Stimulated activated naive CD8-positive, alpha-beta T cell treated with anti-CD3 and anti-CD28 coated beads, Interleukin-15, Interleukin-2, amounts not matched to agents 100 ng/mL and 50 ng/mL, for 24 hours (primary cell): Measurements from ENCODE around the gene KLHL21.
"Not testable (repeated sequence)": the region's sequence is repeated elsewhere in the genome, so short reads cannot be mapped to it uniquely, and the experiment has no call there.

Source experiments
- H3K27ac Mint-ChIP-seq: one replicate; pipeline ENCODE4 v1.8.0; 2021; ENCODE audit warnings: mild to moderate bottlenecking, mixed read lengths
- H3K27me3 Mint-ChIP-seq: one replicate; pipeline ENCODE4 v1.8.0; 2021; ENCODE audit warnings: mixed read lengths
- H3K36me3 Mint-ChIP-seq: one replicate; pipeline ENCODE4 v1.8.0; 2021; ENCODE audit warnings: low read depth, mixed read lengths
- H3K4me1 Mint-ChIP-seq: one replicate; pipeline ENCODE4 v1.8.0; 2021; ENCODE audit warnings: low read depth, mixed read lengths
- H3K4me3 Mint-ChIP-seq: one replicate; pipeline ENCODE4 v1.8.0; 2021; ENCODE audit warnings: mild to moderate bottlenecking, mixed read lengths
- H3K9me3 Mint-ChIP-seq: one replicate; pipeline ENCODE4 v1.8.0; 2021; ENCODE audit warnings: mixed read lengths

Gene KLHL21

DNA sequence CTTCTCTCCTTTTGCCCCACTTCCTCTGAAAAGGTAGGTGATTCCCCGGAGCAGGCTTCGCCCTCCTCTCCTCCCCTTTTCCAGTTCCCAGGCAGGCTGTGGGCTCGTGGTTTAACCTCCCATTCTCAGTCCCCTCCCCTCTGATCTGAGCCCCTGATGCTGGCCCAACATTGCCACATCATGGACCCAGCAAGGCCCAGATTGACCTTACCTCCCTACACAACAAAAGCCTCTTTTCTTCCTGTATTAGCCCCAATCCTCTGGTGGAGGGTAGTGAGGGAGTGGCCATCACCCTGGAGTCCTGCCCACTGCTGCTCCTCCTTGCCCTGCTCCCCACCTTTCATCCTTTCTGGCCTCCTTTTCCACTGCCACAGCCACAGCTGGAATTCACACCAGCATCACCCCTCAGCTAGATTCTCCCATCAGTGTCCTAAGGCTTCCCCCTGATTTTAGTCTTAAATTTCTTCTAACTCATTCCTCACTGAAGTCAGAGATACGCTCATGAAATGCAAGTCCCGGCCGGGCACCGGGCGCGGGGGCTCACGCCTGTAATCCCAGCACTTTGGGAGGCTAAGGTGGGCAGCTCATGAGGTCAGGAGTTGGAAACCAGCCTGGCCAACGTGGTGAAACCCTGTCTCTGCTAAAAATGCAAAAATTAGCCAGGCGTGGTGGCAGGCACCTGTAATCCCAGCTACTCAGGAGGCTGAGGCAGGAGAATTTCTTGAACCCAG lies 29.9 kb downstream of the KLHL21 start:
- H3K27me3 Mint-ChIP-seq, result peaks cover 5% of the 10 kb centered on the region
- no peak overlapping the region for H3K27ac Mint-ChIP-seq
- no peaks in the 10 kb centered on the region for H3K36me3 Mint-ChIP-seq
- no peak overlapping the region for H3K4me3 Mint-ChIP-seq
- H3K9me3 Mint-ChIP-seq, result no peaks in the 10 kb centered on the region
- no peaks in the 10 kb centered on the region for H3K4me1 Mint-ChIP-seq

DNA sequence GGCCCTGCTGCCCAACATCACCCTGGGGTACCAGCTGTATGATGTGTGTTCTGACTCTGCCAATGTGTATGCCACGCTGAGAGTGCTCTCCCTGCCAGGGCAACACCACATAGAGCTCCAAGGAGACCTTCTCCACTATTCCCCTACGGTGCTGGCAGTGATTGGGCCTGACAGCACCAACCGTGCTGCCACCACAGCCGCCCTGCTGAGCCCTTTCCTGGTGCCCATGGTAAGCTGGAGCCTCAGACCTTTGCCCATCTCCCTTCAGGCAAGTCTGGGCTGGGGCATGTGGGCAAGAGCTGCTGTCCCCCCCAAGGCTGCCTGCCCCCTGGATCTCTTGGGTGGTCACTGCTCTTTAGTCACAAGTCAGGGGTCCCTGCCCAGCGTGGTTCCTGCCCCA lies 31.7 kb downstream of the KLHL21 start:
- no peak overlapping the region for H3K4me3 Mint-ChIP-seq
- peaks cover 5% of the 10 kb centered on the region for H3K27me3 Mint-ChIP-seq
- no peaks in the 10 kb centered on the region for H3K36me3 Mint-ChIP-seq
- H3K27ac Mint-ChIP-seq, result no peak overlapping the region
- no peaks in the 10 kb centered on the region for H3K4me1 Mint-ChIP-seq
- no peaks in the 10 kb centered on the region for H3K9me3 Mint-ChIP-seq

GRCh38 chr1:6570100-6570499 lies 32.6 kb downstream of the KLHL21 start:
- Mint-ChIP-seq H3K4me3 (no peak overlapping the region), H3K9me3 (no peaks in the 10 kb centered on the region), H3K27me3 (peaks cover 5% of the 10 kb centered on the region), H3K36me3 (no peaks in the 10 kb centered on the region), H3K4me1 (no peaks in the 10 kb centered on the region), H3K27ac (no peak overlapping the region)

- Mint-ChIP-seq H3K36me3 (no peaks in the 10 kb centered on the region), H3K27ac (no peak overlapping the region), H3K27me3 (peaks cover 5% of the 10 kb centered on the region), H3K4me3 (no peak overlapping the region), H3K4me1 (no peaks in the 10 kb centered on the region), H3K9me3 (no peaks in the 10 kb centered on the region)
Observed at GRCh38 chr1:6569033-6569432, 33.6 kb downstream of the KLHL21 start.

GRCh38 chr1:6560267-6560666 lies 42.4 kb downstream of the KLHL21 start:
- Mint-ChIP-seq H3K4me3 (no peak overlapping the region), H3K27ac (no peak overlapping the region), H3K9me3 (no peaks in the 10 kb centered on the region), H3K27me3 (no peaks in the 10 kb centered on the region), H3K36me3 (no peaks in the 10 kb centered on the region), H3K4me1 (no peaks in the 10 kb centered on the region)

DNA sequence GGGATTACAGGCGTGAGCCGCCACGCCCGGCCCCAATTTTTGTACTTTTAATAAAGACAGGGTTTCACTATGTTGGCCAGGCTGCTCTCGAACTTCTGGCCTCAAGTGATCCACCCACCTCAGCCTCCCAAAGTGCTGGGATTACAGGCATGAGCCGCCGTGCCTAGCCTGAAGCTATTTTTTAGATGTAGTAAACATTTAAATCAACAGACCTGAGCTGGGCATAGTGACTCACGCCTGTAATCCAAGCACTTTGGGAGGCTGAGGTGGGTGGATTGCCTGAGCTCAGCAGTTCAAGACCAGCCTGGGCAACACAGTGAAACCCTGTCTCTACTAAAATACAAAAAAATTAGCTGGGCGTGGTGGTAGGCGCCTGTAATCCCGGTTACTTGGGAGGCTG lies 43.5 kb downstream of the KLHL21 start:
- H3K27ac Mint-ChIP-seq, H3K36me3 Mint-ChIP-seq, H3K9me3 Mint-ChIP-seq, H3K4me3 Mint-ChIP-seq, H3K27me3 Mint-ChIP-seq, H3K4me1 Mint-ChIP-seq: not testable (repeated sequence)

- H3K27ac Mint-ChIP-seq, result no peak overlapping the region
- H3K9me3 Mint-ChIP-seq, result no peaks in the 10 kb centered on the region
- H3K36me3 Mint-ChIP-seq, result peaks cover 5% of the 10 kb centered on the region
- peaks cover 13% of the 10 kb centered on the region for H3K4me1 Mint-ChIP-seq
- H3K4me3 Mint-ChIP-seq, result no peak overlapping the region
- no peaks in the 10 kb centered on the region for H3K27me3 Mint-ChIP-seq
Observed at GRCh38 chr1:6557597-6557996, 45.1 kb downstream of the KLHL21 start.

GRCh38 chr1:6554907-6555778 lies 47.5 kb downstream of the KLHL21 start, which contains the start of gene TAS1R1:
TAS1R1 (plus strand) TSS chr1:6555307; CDS start chr1:6555374, 67 bp downstream.
- Mint-ChIP-seq H3K4me3 (peak within 1 kb of the TSS; percentile 85), H3K27me3 (no peaks in the 10 kb centered on the region), H3K9me3 (no peaks in the 10 kb centered on the region), H3K4me1 (peaks cover 20% of the 10 kb centered on the region), H3K36me3 (peaks cover 9% of the 10 kb centered on the region), H3K27ac (no peak within 1 kb of the TSS)

GRCh38 chr1:6554031-6554906 lies 48.4 kb downstream of the KLHL21 start, which contains the start of gene NOL9:
NOL9 (minus strand) TSS chr1:6554513; CDS start chr1:6554502, 11 bp downstream.
- Mint-ChIP-seq H3K9me3 (no peaks in the 10 kb centered on the region), H3K4me1 (peaks cover 20% of the 10 kb centered on the region), H3K27ac (peak within 1 kb of the TSS; percentile 86), H3K4me3 (peak within 1 kb of the TSS; percentile 85), H3K27me3 (no peaks in the 10 kb centered on the region), H3K36me3 (peaks cover 17% of the 10 kb centered on the region)

DNA sequence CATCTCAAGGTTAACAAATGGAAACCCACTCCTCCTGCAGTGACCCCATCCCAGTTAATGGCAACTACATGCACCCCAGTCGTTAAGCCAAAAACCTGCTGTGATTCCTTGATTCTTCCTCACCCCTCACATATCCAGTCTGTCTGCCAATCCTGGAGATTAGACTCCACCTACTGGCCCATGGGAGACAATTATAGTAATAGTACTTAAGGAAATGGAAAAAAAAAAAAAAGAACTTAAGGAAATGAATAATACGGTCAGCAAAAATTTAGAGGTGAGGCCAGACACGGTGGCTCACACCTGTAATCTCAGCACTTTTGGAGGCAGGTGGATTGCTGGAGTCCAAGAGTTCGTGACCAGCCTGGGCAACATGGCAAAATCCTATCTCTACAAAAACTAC lies 55.4 kb downstream of the KLHL21 start:
- Mint-ChIP-seq H3K4me1 (peaks cover 38% of the 10 kb centered on the region), H3K9me3 (no peaks in the 10 kb centered on the region), H3K4me3 (no peak overlapping the region), H3K27me3 (no peaks in the 10 kb centered on the region), H3K27ac (peak overlapping the region; percentile 86), H3K36me3 (peaks cover 57% of the 10 kb centered on the region)

GRCh38 chr1:6546326-6546725 lies 56.3 kb downstream of the KLHL21 start:
- peak overlapping the region; percentile 86 for H3K27ac Mint-ChIP-seq
- H3K4me1 Mint-ChIP-seq, result peaks cover 34% of the 10 kb centered on the region
- H3K27me3 Mint-ChIP-seq, result no peaks in the 10 kb centered on the region
- H3K4me3 Mint-ChIP-seq, result peak overlapping the region; percentile 29
- no peaks in the 10 kb centered on the region for H3K9me3 Mint-ChIP-seq
- H3K36me3 Mint-ChIP-seq, result peaks cover 65% of the 10 kb centered on the region

- H3K27ac Mint-ChIP-seq, result peak overlapping the region; percentile 86
- H3K27me3 Mint-ChIP-seq, result no peaks in the 10 kb centered on the region
- H3K9me3 Mint-ChIP-seq, result no peaks in the 10 kb centered on the region
Observed at GRCh38 chr1:6545276-6546112, 57.2 kb downstream of the KLHL21 start.

DNA sequence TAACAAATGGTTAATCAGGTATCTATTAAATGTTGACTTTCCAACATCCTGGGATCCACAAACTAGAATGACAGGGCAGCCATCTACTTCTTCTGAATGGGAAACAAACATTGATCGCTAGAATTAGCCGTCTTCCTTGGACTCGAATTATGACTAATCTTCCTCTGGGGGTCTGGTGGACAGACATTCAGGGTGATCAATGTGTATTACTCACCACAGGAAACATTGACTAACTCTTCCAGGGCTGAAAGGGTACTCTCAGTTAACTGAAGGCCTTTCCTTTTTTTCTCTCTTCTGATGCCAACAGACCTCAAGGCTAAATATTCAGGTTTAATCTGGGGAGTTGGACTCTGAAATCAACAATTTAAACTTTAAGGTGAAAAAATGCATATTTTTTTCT lies 57.8 kb downstream of the KLHL21 start:
- H3K36me3 Mint-ChIP-seq, result peaks cover 66% of the 10 kb centered on the region
- peak overlapping the region; percentile 86 for H3K27ac Mint-ChIP-seq
- peak overlapping the region; percentile 8 for H3K4me3 Mint-ChIP-seq
- peaks cover 34% of the 10 kb centered on the region for H3K4me1 Mint-ChIP-seq
- no peaks in the 10 kb centered on the region for H3K9me3 Mint-ChIP-seq
- no peaks in the 10 kb centered on the region for H3K27me3 Mint-ChIP-seq

More at GRCh38 chr1:6545276-6546112, 57.2 kb downstream of the KLHL21 start:
- peak overlapping the region; percentile 8 for H3K4me3 Mint-ChIP-seq
- H3K36me3 Mint-ChIP-seq, result peaks cover 70% of the 10 kb centered on the region
- peaks cover 34% of the 10 kb centered on the region for H3K4me1 Mint-ChIP-seq
